Esophagus muscularis mucosa (tissue), 4 donors: Measurements from ENCODE around the gene NALCN. TPM values are rescaled to one million over a fixed set of nuclear protein-coding genes. Genes with fewer than 3 reads are reported as not detected.

Source experiments
- DNase-seq: peaks from one replicate; pipeline ENCODE4 v3.0.0-alpha.2; 2017; ENCODE audit errors: extremely low spot score
- H3K27ac ChIP-seq, 4 donors: fragments of 200-600 bp; sonication (generic); replicated peaks in 1 of 4; 1 replicate in 3 of 4; 2 replicates in 1 of 4; pipeline ENCODE4 v1.5.1; 2016 to 2019; ENCODE audit warnings: mild to moderate bottlenecking in 1 of 4
- H3K27me3 ChIP-seq, 4 donors: fragments of 200-600 bp; sonication (generic); one replicate each; pipeline versions ENCODE4 v1.5.1 to v1.6.0; 2016 to 2019
- H3K36me3 ChIP-seq, 4 donors: fragments of 200-600 bp; sonication (generic); one replicate each; pipeline ENCODE4 v1.5.1; 2016 to 2019
- H3K4me1 ChIP-seq, 4 donors: fragments of 200-600 bp; sonication (generic); one replicate each; pipeline ENCODE4 v1.5.1; 2016 to 2019
- H3K4me3 ChIP-seq, 4 donors: fragments of 200-600 bp; sonication (generic); 1 replicate in 2 of 4; 2 replicates in 2 of 4; pipeline ENCODE4 v1.5.1; 2016 to 2019; ENCODE audit warnings: mild to moderate bottlenecking in 4 of 4, moderate library complexity in 1 of 4
- H3K9me3 ChIP-seq, 4 donors: fragments of 200-600 bp; sonication (generic); 1 replicate in 3 of 4; 2 replicates in 1 of 4; pipeline ENCODE4 v1.5.1; 2016 to 2019
- EP300 ChIP-seq: sonication (generic); formaldehyde crosslinking; IDR thresholded peaks from one replicate; pipeline ENCODE4 v1.6.1; 2017; ENCODE audit warnings: antibody characterized with exemption
- POLR2A ChIP-seq: fragments of 450-650 bp; IDR thresholded peaks from one replicate; pipeline ENCODE4 v1.6.1; 2017; ENCODE audit warnings: antibody characterized with exemption, moderate library complexity, mild to moderate bottlenecking, low read depth
- POLR2AphosphoS5 ChIP-seq, 2 donors: sonication (generic); formaldehyde crosslinking; IDR thresholded peaks; one replicate each; pipeline ENCODE4 v1.6.1; 2017; ENCODE audit warnings: antibody characterized with exemption in 2 of 2
- WGBS: methylation state at CpG from one replicate; pipeline ENCODE4 v1.1.5; 2018; 5-methylcytosine and 5-hydroxymethylcytosine counted together
- intact Hi-C: fragments of 100-400 bp; cut with DNase I; formaldehyde crosslinking; loops from one replicate; pipeline ENCODE4 v1.15.1; 2023
- total RNA-seq, 4 donors: library from RNA; depleted of rRNA; stranded (reverse); fragments of >200 nt; gene quantifications; one replicate each; pipeline versions ENCODE4 v1.1.0 to v1.2.1, GENCODE V29; 2016
- TF ChIP-seq, protein P1 (sequence below), 3 experiments: fragments of 200-600 bp in 2 of 3; fragments of 450-650 bp in 1 of 3; sonication (generic) in 2 of 3; IDR thresholded peaks; one replicate each; pipeline ENCODE4 v1.5.1; 2017 to 2019; ENCODE audit warnings: antibody characterized with exemption in 3 of 3, mild to moderate bottlenecking in 2 of 3, moderate library complexity in 1 of 3

The NALCN gene
- total RNA-seq, 4 donors from 2014 or later: 0.42 to 0.83 (median 0.54) TPM

DNA sequence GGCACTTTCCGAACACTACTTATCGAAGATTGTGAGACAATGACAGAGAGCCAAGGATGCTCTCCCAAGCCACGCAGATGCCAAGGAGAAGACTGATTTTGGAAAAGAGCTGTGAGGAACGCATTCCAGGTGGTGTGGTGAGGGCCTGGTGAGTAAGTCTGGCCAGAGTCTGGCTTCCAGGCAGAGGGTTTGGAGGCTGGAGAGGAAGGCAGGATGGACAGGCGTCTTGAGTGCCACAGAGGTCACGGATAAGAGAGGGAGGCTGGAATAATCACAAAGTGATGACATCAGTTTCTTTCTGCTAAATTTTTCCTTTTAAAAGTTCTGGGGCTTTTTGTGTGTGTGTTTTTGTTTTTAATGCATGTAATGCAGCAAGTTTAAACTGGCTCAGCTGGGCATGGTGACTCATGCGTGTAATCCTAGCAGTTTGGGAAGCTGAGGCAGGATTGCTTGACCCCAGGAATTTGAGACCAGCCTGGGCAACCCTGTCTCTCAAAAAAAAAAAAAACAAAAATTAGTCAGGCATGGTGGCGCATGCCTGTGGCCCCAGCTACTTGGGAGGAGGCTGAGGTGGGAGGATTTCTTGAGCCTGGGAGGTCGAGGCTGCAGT, 235.1 kb downstream of the NALCN start:
- no peak for DNase-seq
- 77% methylated on average over 9 of the region's 9 CpGs for WGBS
- Histone ChIP-seq H3K9me3 (no peaks in the 10 kb centered on the region), H3K4me1 (no peaks in the 10 kb centered on the region), H3K27ac (no peak overlapping the region), H3K36me3 (no peaks in the 10 kb centered on the region), H3K27me3 (peaks cover 0 to 12% (median 0%) of the 10 kb centered on the region in 4 donors), H3K4me3 (no peak overlapping the region)
- intact Hi-C loops: no loop called here
- TF ChIP-seq EP300: no peak
- TF ChIP-seq POLR2AphosphoS5 (IDR thresholded peaks at IDR 0.05): no peak
- TF ChIP-seq, protein P1, sequence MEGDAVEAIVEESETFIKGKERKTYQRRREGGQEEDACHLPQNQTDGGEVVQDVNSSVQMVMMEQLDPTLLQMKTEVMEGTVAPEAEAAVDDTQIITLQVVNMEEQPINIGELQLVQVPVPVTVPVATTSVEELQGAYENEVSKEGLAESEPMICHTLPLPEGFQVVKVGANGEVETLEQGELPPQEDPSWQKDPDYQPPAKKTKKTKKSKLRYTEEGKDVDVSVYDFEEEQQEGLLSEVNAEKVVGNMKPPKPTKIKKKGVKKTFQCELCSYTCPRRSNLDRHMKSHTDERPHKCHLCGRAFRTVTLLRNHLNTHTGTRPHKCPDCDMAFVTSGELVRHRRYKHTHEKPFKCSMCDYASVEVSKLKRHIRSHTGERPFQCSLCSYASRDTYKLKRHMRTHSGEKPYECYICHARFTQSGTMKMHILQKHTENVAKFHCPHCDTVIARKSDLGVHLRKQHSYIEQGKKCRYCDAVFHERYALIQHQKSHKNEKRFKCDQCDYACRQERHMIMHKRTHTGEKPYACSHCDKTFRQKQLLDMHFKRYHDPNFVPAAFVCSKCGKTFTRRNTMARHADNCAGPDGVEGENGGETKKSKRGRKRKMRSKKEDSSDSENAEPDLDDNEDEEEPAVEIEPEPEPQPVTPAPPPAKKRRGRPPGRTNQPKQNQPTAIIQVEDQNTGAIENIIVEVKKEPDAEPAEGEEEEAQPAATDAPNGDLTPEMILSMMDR (IDR thresholded peaks at IDR 0.05): no peak
- TF ChIP-seq POLR2A: no peak

GRCh38 chr13:101179021-101179420, 237.3 kb downstream of the NALCN start:
- Histone ChIP-seq H3K4me3 (no peak overlapping the region), H3K9me3 (no peaks in the 10 kb centered on the region), H3K27ac (no peak overlapping the region), H3K36me3 (no peaks in the 10 kb centered on the region), H3K4me1 (no peaks in the 10 kb centered on the region), H3K27me3 (peaks cover 0 to 12% (median 0%) of the 10 kb centered on the region in 4 donors)
- intact Hi-C loops: no loop called here
- WGBS: 87% methylated on average over 4 of the region's 4 CpGs
- TF ChIP-seq, protein P1 (IDR thresholded peaks at IDR 0.05): no peak
- no peak for TF ChIP-seq POLR2AphosphoS5 (IDR thresholded peaks at IDR 0.05)
- no peak for TF ChIP-seq EP300
- no peak for TF ChIP-seq POLR2A
- no peak for DNase-seq

GRCh38 chr13:101178406-101178805, 237.9 kb downstream of the NALCN start:
- Histone ChIP-seq H3K27me3 (peaks cover 0 to 12% (median 0%) of the 10 kb centered on the region in 4 donors), H3K27ac (no peak overlapping the region), H3K4me1 (no peaks in the 10 kb centered on the region), H3K36me3 (no peaks in the 10 kb centered on the region), H3K4me3 (no peak overlapping the region), H3K9me3 (no peaks in the 10 kb centered on the region)
- no peak for DNase-seq
- WGBS: 25% methylated on average over 4 of the region's 4 CpGs
- no peak for TF ChIP-seq POLR2AphosphoS5 (IDR thresholded peaks at IDR 0.05)
- no peak for TF ChIP-seq EP300
- no peak for TF ChIP-seq POLR2A
- TF ChIP-seq, protein P1 (IDR thresholded peaks at IDR 0.05): no peak
- intact Hi-C loops: no loop called here

GRCh38 chr13:101170306-101170705, 246.0 kb downstream of the NALCN start:
- intact Hi-C loops: no loop called here
- H3K36me3 ChIP-seq: no peaks in the 10 kb centered on the region
- TF ChIP-seq POLR2AphosphoS5 (IDR thresholded peaks at IDR 0.05) (no peak), POLR2A (no peak), EP300 (no peak)
- TF ChIP-seq, protein P1 (IDR thresholded peaks at IDR 0.05): no peak
- WGBS: 70% methylated on average over 2 of the region's 2 CpGs
- H3K9me3 ChIP-seq: no peaks in the 10 kb centered on the region
- no peak for DNase-seq
- H3K4me1 ChIP-seq: no peaks in the 10 kb centered on the region
- no peaks in the 10 kb centered on the region for H3K27me3 ChIP-seq
- no peak overlapping the region for H3K4me3 ChIP-seq
- H3K27ac ChIP-seq: no peak overlapping the region

DNA sequence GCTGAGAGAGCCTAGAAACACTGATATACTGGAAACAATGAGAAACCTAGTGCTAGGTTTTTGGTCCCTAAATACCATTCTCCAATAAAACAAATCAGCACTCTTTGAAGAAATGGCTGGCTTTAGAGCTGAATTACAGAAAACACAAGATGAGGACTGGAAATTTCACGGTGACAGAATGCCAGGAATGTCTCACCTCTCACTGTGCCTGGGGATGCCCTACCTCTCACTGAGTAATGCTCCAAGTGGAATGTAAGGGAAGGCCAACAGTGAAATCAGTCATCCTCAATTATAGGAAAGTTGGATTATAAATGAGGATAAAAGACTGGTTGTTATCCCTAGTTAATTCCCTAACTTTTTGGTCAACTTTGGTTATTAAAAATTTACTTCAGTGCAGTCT, 259.0 kb downstream of the NALCN start:
- no peak for DNase-seq
- H3K36me3 ChIP-seq: no peaks in the 10 kb centered on the region
- WGBS: 15% methylated on average over 1 of the region's 1 CpG
- H3K4me3 ChIP-seq: no peak overlapping the region
- peaks cover 0 to 22% (median 0%) of the 10 kb centered on the region in 4 donors for H3K27me3 ChIP-seq
- TF ChIP-seq POLR2AphosphoS5 (IDR thresholded peaks at IDR 0.05) (no peak), EP300 (no peak), POLR2A (no peak)
- TF ChIP-seq, protein P1 (IDR thresholded peaks at IDR 0.05): no peak
- intact Hi-C loops: no loop called here
- no peaks in the 10 kb centered on the region for H3K4me1 ChIP-seq
- no peak overlapping the region for H3K27ac ChIP-seq
- no peaks in the 10 kb centered on the region for H3K9me3 ChIP-seq
